ENCODE data around the gene DDB1. TPM values are rescaled to one million over a fixed set of nuclear protein-coding genes. Genes with fewer than 3 reads are reported as not detected.

Gene DDB1
- total and polyA plus RNA-seq, 2 of the 13 experiments (the other 11 are each of a cell fraction or from before 2014, with no cell fraction given) = 217 to 266 TPM

DNA sequence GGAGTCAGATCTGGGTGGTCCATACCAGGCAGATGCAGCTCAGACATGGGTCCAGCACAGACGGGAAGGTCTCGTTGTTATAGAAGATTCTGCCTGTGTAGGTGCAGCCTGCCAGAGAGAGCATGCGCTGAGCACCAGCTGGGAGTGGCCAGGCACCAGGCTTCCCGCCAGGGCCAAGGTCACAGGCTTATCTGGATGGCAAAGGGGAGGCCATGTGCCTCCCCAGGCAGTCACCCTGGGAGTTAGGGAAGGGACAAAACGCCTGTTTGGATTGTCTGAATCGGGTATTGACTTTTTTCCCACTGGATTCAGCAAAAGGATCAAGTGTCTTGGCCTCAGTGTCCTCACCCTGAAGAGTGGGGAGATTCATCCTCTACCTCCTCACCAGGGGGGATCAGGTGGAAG lies 65.5 kb downstream of the DDB1 start (continued):
- TF ChIP-seq NR1H2 (CRISPR knock-in tag; IDR thresholded peaks at IDR 0.05; ENCODE audit: borderline replicate concordance, low read depth) (no peak), HNRNPL (IDR thresholded peaks at IDR 0.05; ENCODE audit: low read depth, low read length) (0 out of 2 replicates have a peak, but pooled peaks have one; percentile 23), MLLT10 (CRISPR knock-in tag; IDR thresholded peaks at IDR 0.05) (no peak), GLI4 (CRISPR knock-in tag; IDR thresholded peaks at IDR 0.05; ENCODE audit: borderline replicate concordance) (no peak), MTA1 (CRISPR knock-in tag; IDR thresholded peaks at IDR 0.05; ENCODE audit: borderline replicate concordance) (peak; percentile 59; the same call in 1 of the 2 replicates), RNF2 (conservative IDR thresholded peaks at IDR 0.05; ENCODE audit: low read depth) (0 out of 2 replicates have a peak, but pooled peaks have one; percentile 33), SOX6 (IDR thresholded peaks at IDR 0.05) (no peak), SOX6 (CRISPR knock-in tag; IDR thresholded peaks at IDR 0.05) (peak; percentile 40; the same call in 1 of the 2 replicates), ZNF274 (CRISPR knock-in tag; IDR thresholded peaks at IDR 0.05) (peak; percentile 69; the same call in 1 of the 2 replicates), MXI1 (IDR thresholded peaks at IDR 0.05; ENCODE audit: borderline replicate concordance, low read depth, low read length) (peak; percentile 87; the same call in 1 of the 3 replicates), ZC3H13 (CRISPR knock-in tag; IDR thresholded peaks at IDR 0.05) (no peak), MED1 (CRISPR knock-in tag; IDR thresholded peaks at IDR 0.05) (peak; percentile 82), NR2F6 (IDR thresholded peaks at IDR 0.05) (peak; percentile 63), NR2F6 (CRISPR knock-in tag; IDR thresholded peaks at IDR 0.05) (peak; percentile 81), ZNF263 (CRISPR knock-in tag; IDR thresholded peaks at IDR 0.05) (0 out of 2 replicates have a peak, but pooled peaks have one; percentile 36), ZNF431 (CRISPR knock-in tag; IDR thresholded peaks at IDR 0.05; ENCODE audit: borderline replicate concordance, low read depth) (0 out of 2 replicates have a peak, but pooled peaks have one; percentile 41), HOXA9 (CRISPR knock-in tag; IDR thresholded peaks at IDR 0.05; ENCODE audit: borderline replicate concordance) (no peak), DNMT1 (CRISPR knock-in tag; IDR thresholded peaks at IDR 0.05) (0 out of 2 replicates have a peak, but pooled peaks have one; percentile 36), PITX1 (CRISPR knock-in tag; IDR thresholded peaks at IDR 0.05) (peak; percentile 79; the same call in 1 of the 2 replicates), BCL6 (CRISPR knock-in tag; IDR thresholded peaks at IDR 0.05) (peak; percentile 47), ZSCAN12 (CRISPR knock-in tag; IDR thresholded peaks at IDR 0.05) (peak; percentile 49; the same call in 1 of the 2 replicates), SALL2 (CRISPR knock-in tag; IDR thresholded peaks at IDR 0.05) (0 out of 2 replicates have a peak, but pooled peaks have one; percentile 30), MBD4 (IDR thresholded peaks at IDR 0.05; ENCODE audit: borderline replicate concordance, low read length) (peak; percentile 60; the same call in 1 of the 2 replicates)
- TF ChIP-seq, protein P1, sequence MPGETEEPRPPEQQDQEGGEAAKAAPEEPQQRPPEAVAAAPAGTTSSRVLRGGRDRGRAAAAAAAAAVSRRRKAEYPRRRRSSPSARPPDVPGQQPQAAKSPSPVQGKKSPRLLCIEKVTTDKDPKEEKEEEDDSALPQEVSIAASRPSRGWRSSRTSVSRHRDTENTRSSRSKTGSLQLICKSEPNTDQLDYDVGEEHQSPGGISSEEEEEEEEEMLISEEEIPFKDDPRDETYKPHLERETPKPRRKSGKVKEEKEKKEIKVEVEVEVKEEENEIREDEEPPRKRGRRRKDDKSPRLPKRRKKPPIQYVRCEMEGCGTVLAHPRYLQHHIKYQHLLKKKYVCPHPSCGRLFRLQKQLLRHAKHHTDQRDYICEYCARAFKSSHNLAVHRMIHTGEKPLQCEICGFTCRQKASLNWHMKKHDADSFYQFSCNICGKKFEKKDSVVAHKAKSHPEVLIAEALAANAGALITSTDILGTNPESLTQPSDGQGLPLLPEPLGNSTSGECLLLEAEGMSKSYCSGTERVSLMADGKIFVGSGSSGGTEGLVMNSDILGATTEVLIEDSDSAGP (CRISPR knock-in tag; IDR thresholded peaks at IDR 0.05; ENCODE audit: borderline replicate concordance) = no peak
- TF ChIP-seq, protein P2, sequence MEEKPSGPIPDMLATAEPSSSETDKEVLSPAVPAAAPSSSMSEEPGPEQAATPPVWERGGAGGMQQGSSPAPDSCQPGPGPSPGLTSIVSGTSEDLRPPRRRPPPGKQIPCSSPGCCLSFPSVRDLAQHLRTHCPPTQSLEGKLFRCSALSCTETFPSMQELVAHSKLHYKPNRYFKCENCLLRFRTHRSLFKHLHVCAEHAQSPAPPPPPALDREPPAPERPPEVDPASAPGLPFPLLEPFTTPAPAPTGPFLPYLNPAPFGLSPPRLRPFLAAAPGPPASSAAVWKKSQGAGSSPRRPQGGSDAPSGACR (CRISPR knock-in tag; IDR thresholded peaks at IDR 0.05) = peak; percentile 50; the same call in 1 of the 2 replicates
- TF ChIP-seq, protein P3, sequence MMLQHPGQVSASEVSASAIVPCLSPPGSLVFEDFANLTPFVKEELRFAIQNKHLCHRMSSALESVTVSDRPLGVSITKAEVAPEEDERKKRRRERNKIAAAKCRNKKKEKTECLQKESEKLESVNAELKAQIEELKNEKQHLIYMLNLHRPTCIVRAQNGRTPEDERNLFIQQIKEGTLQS (CRISPR knock-in tag; IDR thresholded peaks at IDR 0.05) = no peak
- TF ChIP-seq, protein P4, sequence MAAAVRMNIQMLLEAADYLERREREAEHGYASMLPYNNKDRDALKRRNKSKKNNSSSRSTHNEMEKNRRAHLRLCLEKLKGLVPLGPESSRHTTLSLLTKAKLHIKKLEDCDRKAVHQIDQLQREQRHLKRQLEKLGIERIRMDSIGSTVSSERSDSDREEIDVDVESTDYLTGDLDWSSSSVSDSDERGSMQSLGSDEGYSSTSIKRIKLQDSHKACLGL (CRISPR knock-in tag; IDR thresholded peaks at IDR 0.05) = no peak
- TF ChIP-seq, protein P5, sequence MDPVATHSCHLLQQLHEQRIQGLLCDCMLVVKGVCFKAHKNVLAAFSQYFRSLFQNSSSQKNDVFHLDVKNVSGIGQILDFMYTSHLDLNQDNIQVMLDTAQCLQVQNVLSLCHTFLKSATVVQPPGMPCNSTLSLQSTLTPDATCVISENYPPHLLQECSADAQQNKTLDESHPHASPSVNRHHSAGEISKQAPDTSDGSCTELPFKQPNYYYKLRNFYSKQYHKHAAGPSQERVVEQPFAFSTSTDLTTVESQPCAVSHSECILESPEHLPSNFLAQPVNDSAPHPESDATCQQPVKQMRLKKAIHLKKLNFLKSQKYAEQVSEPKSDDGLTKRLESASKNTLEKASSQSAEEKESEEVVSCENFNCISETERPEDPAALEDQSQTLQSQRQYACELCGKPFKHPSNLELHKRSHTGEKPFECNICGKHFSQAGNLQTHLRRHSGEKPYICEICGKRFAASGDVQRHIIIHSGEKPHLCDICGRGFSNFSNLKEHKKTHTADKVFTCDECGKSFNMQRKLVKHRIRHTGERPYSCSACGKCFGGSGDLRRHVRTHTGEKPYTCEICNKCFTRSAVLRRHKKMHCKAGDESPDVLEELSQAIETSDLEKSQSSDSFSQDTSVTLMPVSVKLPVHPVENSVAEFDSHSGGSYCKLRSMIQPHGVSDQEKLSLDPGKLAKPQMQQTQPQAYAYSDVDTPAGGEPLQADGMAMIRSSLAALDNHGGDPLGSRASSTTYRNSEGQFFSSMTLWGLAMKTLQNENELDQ (CRISPR knock-in tag; IDR thresholded peaks at IDR 0.05; ENCODE audit: borderline replicate concordance) = no peak
